GM12892 (cell line): ENCODE data around the gene PADI2.

Experiments used
- POLR2A ChIP-seq: IDR thresholded peaks from 2 replicates; pipeline ENCODE4 v1.6.1; 2011; ENCODE audit warnings: low read depth, low read length, control low read depth
- POLR2AphosphoS5 ChIP-seq: IDR thresholded peaks from 2 replicates; pipeline ENCODE4 v1.6.1; 2011; ENCODE audit warnings: low read depth, low read length, control low read depth

GRCh38 chr1:17027900-17028299 lies 91.4 kb downstream of the PADI2 start:
- TF ChIP-seq POLR2AphosphoS5, result no peak
- TF ChIP-seq POLR2A, result no peak
